WTC11 (cell line): ENCODE results near the gene SELENOW.

Experiments used
- CBFB ChIP-seq: sonication (generic); formaldehyde crosslinking; IDR thresholded peaks from 2 replicates; pipeline ENCODE4 v1.8.1; 2022; ENCODE audit warnings: mild to moderate bottlenecking, low read depth, missing genetic modification reagents
- CREB1 ChIP-seq: sonication (generic); formaldehyde crosslinking; IDR thresholded peaks from 2 replicates; pipeline ENCODE4 v1.8.0; 2023; ENCODE audit warnings: mild to moderate bottlenecking, missing genetic modification reagents
- CREM ChIP-seq: sonication (generic); formaldehyde crosslinking; IDR thresholded peaks from 2 replicates; pipeline ENCODE4 v1.8.1; 2022; ENCODE audit warnings: mild to moderate bottlenecking, missing genetic modification reagents, moderate library complexity
- CTCF ChIP-seq: fragments of 200-600 bp; IDR thresholded peaks from 2 replicates; pipeline ENCODE4 v1.8.0; 2022; ENCODE audit warnings: antibody characterized with exemption
- FOXJ3 ChIP-seq: sonication (generic); formaldehyde crosslinking; IDR thresholded peaks from 2 replicates; pipeline ENCODE4 v1.9.0; 2021; ENCODE audit warnings: missing genetic modification reagents, mild to moderate bottlenecking, borderline replicate concordance
- GABPB1 ChIP-seq: sonication (generic); formaldehyde crosslinking; IDR thresholded peaks from 2 replicates; pipeline ENCODE4 v1.8.1; 2023; ENCODE audit warnings: mild to moderate bottlenecking, missing genetic modification reagents
- NFYB ChIP-seq: sonication (generic); formaldehyde crosslinking; conservative IDR thresholded peaks from 2 replicates; pipeline ENCODE4 v1.8.0; 2022; ENCODE audit warnings: low read depth, missing genetic modification reagents
- RELA ChIP-seq: sonication (generic); formaldehyde crosslinking; IDR thresholded peaks from 2 replicates; pipeline ENCODE4 v1.8.1; 2022; ENCODE audit warnings: missing genetic modification reagents, mild to moderate bottlenecking, borderline replicate concordance
- TEAD4 ChIP-seq: sonication (generic); formaldehyde crosslinking; IDR thresholded peaks from 2 replicates; pipeline ENCODE4 v1.8.0; 2022; ENCODE audit warnings: mild to moderate bottlenecking, missing genetic modification reagents
- ZNF263 ChIP-seq: sonication (generic); formaldehyde crosslinking; IDR thresholded peaks from 2 replicates; pipeline ENCODE4 v1.8.1; 2022; ENCODE audit warnings: low read depth, mild to moderate bottlenecking, moderate library complexity, missing genetic modification reagents
- ZNF423 ChIP-seq: fragments of 250-450 bp; sonication (Bioruptor Pico); IDR thresholded peaks from 2 replicates; pipeline ENCODE4 v2.1.2; 2022; ENCODE audit warnings: mild to moderate bottlenecking, moderate library complexity
- TF ChIP-seq, protein P1 (sequence below): sonication (generic); formaldehyde crosslinking; conservative IDR thresholded peaks from 2 replicates; pipeline ENCODE4 v1.8.1; 2022; ENCODE audit warnings: mild to moderate bottlenecking, missing genetic modification reagents
- TF ChIP-seq, protein P2 (sequence below): sonication (generic); formaldehyde crosslinking; IDR thresholded peaks from 2 replicates; pipeline ENCODE4 v1.8.0; 2022; ENCODE audit warnings: mild to moderate bottlenecking, missing genetic modification reagents
- TF ChIP-seq, protein P3 (sequence below): sonication (generic); formaldehyde crosslinking; IDR thresholded peaks from 2 replicates; pipeline ENCODE4 v1.8.1; 2023; ENCODE audit warnings: mild to moderate bottlenecking, missing genetic modification reagents, moderate library complexity

GRCh38 chr19:47765523-47766358 lies 12.8 kb upstream of the SELENOW start:
- TF ChIP-seq TEAD4, result no peak
- TF ChIP-seq RELA (CRISPR knock-in tag), result no peak
- peak; percentile 80 for TF ChIP-seq CTCF
- TF ChIP-seq, protein P1, sequence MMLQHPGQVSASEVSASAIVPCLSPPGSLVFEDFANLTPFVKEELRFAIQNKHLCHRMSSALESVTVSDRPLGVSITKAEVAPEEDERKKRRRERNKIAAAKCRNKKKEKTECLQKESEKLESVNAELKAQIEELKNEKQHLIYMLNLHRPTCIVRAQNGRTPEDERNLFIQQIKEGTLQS, result no peak
- no peak for TF ChIP-seq CBFB (CRISPR knock-in tag)
- TF ChIP-seq, protein P2, sequence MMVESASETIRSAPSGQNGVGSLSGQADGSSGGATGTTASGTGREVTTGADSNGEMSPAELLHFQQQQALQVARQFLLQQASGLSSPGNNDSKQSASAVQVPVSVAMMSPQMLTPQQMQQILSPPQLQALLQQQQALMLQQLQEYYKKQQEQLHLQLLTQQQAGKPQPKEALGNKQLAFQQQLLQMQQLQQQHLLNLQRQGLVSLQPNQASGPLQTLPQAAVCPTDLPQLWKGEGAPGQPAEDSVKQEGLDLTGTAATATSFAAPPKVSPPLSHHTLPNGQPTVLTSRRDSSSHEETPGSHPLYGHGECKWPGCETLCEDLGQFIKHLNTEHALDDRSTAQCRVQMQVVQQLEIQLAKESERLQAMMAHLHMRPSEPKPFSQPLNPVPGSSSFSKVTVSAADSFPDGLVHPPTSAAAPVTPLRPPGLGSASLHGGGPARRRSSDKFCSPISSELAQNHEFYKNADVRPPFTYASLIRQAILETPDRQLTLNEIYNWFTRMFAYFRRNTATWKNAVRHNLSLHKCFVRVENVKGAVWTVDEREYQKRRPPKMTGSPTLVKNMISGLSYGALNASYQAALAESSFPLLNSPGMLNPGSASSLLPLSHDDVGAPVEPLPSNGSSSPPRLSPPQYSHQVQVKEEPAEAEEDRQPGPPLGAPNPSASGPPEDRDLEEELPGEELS (CRISPR knock-in tag), result no peak
- TF ChIP-seq, protein P3, sequence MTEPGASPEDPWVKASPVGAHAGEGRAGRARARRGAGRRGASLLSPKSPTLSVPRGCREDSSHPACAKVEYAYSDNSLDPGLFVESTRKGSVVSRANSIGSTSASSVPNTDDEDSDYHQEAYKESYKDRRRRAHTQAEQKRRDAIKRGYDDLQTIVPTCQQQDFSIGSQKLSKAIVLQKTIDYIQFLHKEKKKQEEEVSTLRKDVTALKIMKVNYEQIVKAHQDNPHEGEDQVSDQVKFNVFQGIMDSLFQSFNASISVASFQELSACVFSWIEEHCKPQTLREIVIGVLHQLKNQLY (CRISPR knock-in tag), result no peak
- TF ChIP-seq ZNF423 (CRISPR knock-in tag), result no peak
- no peak for TF ChIP-seq GABPB1
- TF ChIP-seq ZNF263, result no peak
- TF ChIP-seq CREB1 (CRISPR knock-in tag), result no peak
- TF ChIP-seq NFYB, result no peak
- TF ChIP-seq FOXJ3 (CRISPR knock-in tag), result no peak
- TF ChIP-seq CREM (CRISPR knock-in tag), result no peak
